ENCODE data around the gene ATP6V1E1.

The ATP6V1E1 gene

GRCh38 chr22:17633217-17633997 lies 4.9 kb upstream of the ATP6V1E1 start:
- no peak for DNase-seq

- no peak for DNase-seq
These were observed 2.6 kb upstream of the ATP6V1E1 start for GRCh38 chr22:17631076-17631565.

GRCh38 chr22:17629641-17630040 lies 1.1 kb upstream of the ATP6V1E1 start:
- no peak for DNase-seq

GRCh38 chr22:17629173-17629489 lies 582 bp upstream of the ATP6V1E1 start:
- no peak for DNase-seq

DNA sequence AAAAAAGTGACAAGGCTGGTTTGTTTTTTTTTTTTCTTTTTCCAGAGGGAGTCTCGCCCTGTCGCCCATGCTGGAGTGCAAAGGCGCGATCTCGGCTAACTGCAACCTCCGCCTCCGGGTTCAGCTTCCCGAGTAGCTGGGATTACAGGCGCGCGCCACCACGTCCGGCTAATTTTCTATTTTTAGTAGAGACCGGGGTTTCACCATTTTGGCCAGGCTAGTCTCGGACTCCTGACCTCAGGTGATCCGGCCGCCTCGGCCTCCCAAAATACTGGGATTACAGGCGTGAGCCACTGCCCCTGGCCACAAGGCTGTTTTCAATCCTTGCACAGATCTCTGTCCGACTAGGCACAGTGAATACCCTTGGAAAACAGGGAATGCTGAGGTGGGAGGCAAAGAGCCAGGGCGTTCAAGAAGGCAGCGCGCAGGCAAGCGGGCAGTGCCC lies 566 bp downstream of the ATP6V1E1 start:
- DNase-seq = no peak

DNA sequence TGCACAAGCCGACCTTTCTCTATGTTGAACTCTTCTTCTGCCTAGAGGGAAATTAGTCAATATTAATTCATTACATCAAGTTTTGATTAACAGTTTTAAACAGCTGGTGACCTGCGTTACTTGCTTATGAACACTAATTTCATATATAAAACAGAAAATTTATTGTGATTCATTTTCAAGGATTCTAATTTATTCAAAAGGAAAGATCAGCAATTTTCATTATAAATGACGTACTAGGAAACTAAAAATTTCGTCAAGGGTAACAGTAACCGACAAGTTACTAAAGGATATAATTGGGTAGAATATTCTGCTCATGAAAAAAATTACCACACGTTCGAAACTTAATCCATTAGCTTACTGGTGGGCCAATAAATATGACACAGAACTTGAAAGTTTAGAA lies 15.3 kb downstream of the ATP6V1E1 start:
- no peak for DNase-seq

GRCh38 chr22:17612057-17612456 lies 16.5 kb downstream of the ATP6V1E1 start:
- DNase-seq = no peak

- no peak for DNase-seq
These were observed 20.5 kb downstream of the ATP6V1E1 start for GRCh38 chr22:17607891-17608521.

DNA sequence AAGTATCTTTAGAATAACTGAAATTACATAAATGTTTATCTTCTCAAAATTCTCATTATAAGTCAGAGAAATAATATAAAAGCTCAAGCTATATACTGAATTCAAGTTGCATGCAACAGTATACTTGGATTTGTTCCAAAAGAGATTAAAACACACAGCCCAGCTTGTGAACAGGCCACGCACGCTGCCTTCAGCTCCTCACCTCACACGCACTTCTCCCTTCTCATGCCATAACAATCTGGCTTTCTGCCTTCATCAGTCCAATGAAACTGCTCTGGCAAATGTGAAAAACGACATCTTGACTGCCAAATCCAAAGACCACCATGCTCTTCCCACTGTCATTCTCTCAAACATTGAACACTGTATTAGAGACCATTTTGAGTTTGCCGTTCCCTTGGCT lies 22.1 kb downstream of the ATP6V1E1 start:
- DNase-seq = no peak

DNA sequence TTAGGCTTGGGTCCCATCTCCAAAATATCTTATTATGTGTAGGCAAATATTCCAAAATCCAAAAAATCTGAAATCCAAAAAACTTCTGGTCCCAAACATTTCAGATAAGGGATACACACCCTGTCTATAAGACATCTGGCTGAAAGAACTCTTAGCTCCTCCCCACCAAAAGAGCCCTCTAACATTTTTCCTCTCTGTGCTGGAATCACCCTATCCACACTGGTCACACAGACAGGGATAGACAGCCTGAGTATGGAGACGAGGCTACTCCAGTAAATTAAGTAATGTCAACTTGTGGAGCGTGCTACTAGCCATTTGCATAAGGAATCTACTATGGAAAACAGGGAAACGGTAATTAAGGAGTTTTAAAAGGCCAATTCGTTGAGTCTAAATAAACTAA lies 24.9 kb downstream of the ATP6V1E1 start:
- no peak for DNase-seq

- no peak for DNase-seq
These were observed 27.5 kb downstream of the ATP6V1E1 start for GRCh38 chr22:17601031-17601430.

GRCh38 chr22:17598318-17598717 lies 30.2 kb downstream of the ATP6V1E1 start:
- DNase-seq = no peak

GRCh38 chr22:17597217-17597616 lies 31.3 kb downstream of the ATP6V1E1 start:
- DNase-seq = no peak

GRCh38 chr22:17596226-17596625 lies 32.3 kb downstream of the ATP6V1E1 start:
- no peak for DNase-seq

GRCh38 chr22:17592201-17592600 lies 36.3 kb downstream of the ATP6V1E1 start:
- DNase-seq = no peak

- no peak for DNase-seq
These were observed 38.0 kb downstream of the ATP6V1E1 start for GRCh38 chr22:17590586-17590985.

DNA sequence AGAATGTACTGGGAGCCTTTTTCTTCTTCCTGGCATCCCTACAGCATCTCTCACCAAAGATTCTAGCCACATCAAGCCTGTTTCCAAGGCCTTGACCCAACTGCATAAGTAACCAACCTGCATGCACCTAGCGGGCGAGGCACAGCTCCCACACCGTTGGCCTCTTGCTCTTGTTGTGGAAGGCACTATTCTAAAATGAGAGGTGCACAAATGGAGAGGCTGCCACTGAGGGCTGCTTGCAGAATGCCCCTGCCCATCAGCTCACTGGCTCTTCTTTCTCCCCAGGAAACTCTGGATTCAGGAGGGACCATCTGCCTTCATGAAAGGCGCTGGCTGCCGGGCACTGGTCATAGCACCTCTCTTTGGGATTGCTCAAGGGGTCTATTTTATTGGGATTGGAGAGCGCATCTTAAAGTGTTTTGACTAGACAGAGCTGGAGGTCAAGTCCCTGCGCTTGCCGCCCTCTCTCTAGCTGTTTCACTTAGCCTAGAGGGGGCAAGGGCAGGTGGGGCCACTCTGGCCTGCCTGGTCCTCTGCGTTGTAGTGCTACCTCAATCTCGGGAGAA lies 38.7 kb downstream of the ATP6V1E1 start:
- no peak for DNase-seq

GRCh38 chr22:17588606-17589005 lies 39.9 kb downstream of the ATP6V1E1 start:
- no peak for DNase-seq

- no peak for DNase-seq
These were observed 40.9 kb downstream of the ATP6V1E1 start for GRCh38 chr22:17587629-17588028.

DNA sequence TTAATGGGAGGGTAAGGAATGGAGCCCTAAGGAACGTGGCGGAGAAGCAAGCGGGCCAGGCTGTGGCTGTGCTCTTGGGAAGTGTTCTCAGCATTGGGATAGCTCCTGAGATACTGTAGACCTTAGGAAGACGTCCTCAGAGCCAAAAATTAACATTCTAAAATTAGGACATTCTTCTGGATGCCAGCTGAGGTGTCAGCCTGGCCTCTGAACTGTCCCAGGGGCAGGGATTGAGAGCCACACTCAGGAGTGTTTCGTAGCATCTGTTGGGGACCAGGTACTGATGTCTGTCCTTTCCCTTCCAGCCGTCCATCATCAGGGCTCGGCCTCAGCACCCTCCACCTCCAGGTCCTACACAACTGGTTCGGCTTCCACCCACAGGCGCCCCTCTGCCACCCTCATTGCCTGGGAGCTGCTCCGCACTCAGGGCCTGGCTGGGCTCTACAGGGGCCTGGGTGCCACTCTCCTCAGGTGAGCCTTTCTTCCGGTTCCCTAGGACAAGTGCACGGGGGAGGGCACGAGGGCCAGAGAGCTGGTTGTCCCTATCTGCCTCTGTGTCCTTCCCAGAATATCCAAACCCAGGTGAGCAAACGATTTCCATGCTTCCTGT lies 41.6 kb downstream of the ATP6V1E1 start:
- DNase-seq = no peak

DNA sequence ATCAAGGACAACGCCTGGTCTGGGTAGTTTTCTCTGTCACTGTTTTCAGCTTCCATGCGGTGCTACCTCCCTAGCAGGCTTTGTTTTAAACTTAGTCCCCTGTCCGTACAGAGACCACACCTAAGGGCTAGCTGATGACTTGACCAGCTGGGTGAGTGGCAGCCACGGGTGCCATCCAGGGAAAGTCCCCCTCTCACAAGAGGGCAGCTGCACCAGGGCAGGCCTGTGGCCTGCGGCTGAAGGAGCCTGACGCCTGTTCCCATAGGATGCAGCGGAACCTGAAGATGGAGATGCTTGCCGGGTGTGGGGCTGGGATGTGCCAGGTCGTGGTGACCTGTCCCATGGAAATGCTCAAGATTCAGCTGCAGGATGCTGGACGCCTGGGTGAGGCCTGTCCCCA lies 45.4 kb downstream of the ATP6V1E1 start:
- no peak for DNase-seq

GRCh38 chr22:17581631-17582030 lies 46.9 kb downstream of the ATP6V1E1 start:
- DNase-seq = no peak

GRCh38 chr22:17581056-17581455 lies 47.5 kb downstream of the ATP6V1E1 start:
- no peak for DNase-seq

All from NCI-H1092 (cell line).